Measurements from ENCODE around the gene REXO1.

DNA sequence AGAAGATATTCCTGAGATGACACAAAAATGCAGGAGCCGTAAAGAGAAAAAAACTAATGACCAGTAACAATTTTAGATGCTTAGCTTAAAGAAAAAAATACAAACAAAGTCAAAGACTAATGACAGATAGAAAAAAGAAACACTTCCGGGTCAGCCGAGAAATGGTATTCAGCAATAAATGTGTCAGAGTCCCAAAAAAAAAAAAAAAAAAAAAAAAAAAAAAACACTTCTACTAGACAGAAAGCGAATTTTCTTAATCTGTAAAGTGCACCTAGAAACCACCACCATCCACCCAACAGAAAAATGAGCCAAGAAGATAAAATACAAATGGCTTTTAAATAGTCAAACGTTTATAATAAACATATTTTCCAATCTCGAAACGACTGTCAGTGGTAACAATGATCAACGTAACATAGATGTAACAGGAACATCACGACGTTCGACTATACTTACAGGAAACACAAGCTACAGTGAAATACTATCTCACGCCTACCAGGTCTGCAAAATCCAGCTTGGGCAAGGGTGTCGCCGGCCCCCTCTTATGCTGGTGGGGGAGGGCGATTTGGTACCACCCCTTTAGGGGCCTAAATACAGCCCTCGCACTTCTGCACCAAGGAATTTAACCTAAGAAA is 26.4 kb upstream of the REXO1 start:
- no peak for TF ChIP-seq POLR2AphosphoS5 (IDR thresholded peaks at IDR 0.05; ENCODE audit: low read depth, low read length)
- TF ChIP-seq, protein P1, sequence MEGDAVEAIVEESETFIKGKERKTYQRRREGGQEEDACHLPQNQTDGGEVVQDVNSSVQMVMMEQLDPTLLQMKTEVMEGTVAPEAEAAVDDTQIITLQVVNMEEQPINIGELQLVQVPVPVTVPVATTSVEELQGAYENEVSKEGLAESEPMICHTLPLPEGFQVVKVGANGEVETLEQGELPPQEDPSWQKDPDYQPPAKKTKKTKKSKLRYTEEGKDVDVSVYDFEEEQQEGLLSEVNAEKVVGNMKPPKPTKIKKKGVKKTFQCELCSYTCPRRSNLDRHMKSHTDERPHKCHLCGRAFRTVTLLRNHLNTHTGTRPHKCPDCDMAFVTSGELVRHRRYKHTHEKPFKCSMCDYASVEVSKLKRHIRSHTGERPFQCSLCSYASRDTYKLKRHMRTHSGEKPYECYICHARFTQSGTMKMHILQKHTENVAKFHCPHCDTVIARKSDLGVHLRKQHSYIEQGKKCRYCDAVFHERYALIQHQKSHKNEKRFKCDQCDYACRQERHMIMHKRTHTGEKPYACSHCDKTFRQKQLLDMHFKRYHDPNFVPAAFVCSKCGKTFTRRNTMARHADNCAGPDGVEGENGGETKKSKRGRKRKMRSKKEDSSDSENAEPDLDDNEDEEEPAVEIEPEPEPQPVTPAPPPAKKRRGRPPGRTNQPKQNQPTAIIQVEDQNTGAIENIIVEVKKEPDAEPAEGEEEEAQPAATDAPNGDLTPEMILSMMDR (IDR thresholded peaks at IDR 0.05) = no peak
- no peak for TF ChIP-seq SIN3A (IDR thresholded peaks at IDR 0.05; ENCODE audit: borderline replicate concordance, insufficient read depth, low read depth, low read length)

Data from Panc1 (cell line).